ENCODE results near the gene TAS1R1. TPM values are rescaled to one million over a fixed set of nuclear protein-coding genes. Genes with fewer than 3 reads are reported as not detected.

TAS1R1 gene
- total and polyA plus RNA-seq, 9 of the 15 experiments (the other 6 are each of a cell fraction or from before 2014, with no cell fraction given) = 0.06 TPM; not detected in 8

GRCh38 chr1:6536291-6536690 lies 18.8 kb upstream of the TAS1R1 start:
- intact Hi-C loops (cut with micrococcal nuclease) (no loop called here), in situ Hi-C loops (cut with MboI) (no loop called here)

More at GRCh38 chr1:6536291-6536690, 18.8 kb upstream of the TAS1R1 start:
- Histone ChIP-seq H2AFZ (ENCODE audit: low read depth, low read length) (no peak overlapping the region), H3K9me1 (ENCODE audit: control insufficient read depth, insufficient read depth, low read length) (no peaks in the 10 kb centered on the region), H3K27ac (ENCODE audit: extremely low read depth, low read depth, low read length) (no peak overlapping the region), H3K9me3 (replicated peaks; ENCODE audit: control insufficient read depth, insufficient read depth, low read depth, low read length) (no peaks in the 10 kb centered on the region), H3K4me2 (ENCODE audit: insufficient read depth, low read length) (no peak overlapping the region), H3K36me3 (ENCODE audit: control insufficient read depth, insufficient read depth, low read length) (peaks cover 89% of the 10 kb centered on the region), H3K9ac (ENCODE audit: insufficient read depth in 1 of 2, low read depth in 2 of 2, low read length in 2 of 2) (no peak overlapping the region), H3K4me1 (replicated peaks in 1 of 2; ENCODE audit: control insufficient read depth in 2 of 2, insufficient read depth in 2 of 2, low read length in 2 of 2) (no peaks in the 10 kb centered on the region), H3K4me3 (no peak overlapping the region), H4K20me1 (replicated peaks; ENCODE audit: control insufficient read depth, insufficient read depth, low read length) (peaks cover 5% of the 10 kb centered on the region; the same call in 1 of the 2 replicates), H3K27me3 (ENCODE audit: control insufficient read depth in 2 of 2, insufficient read depth in 2 of 2, low read length in 2 of 2) (no peaks in the 10 kb centered on the region), H3K79me2 (ENCODE audit: control insufficient read depth, insufficient read depth, low read length) (peaks cover 14% of the 10 kb centered on the region; the same call in 2 of the 3 replicates)
- 80% methylated on average over 5 of the region's 5 CpGs for WGBS (ENCODE audit: insufficient coverage, low coverage, missing lambda C conversion rate)
- POLR2A ChIA-PET = interaction anchor here (0.6 to 5.5 kb wide), 7 partner anchors 11 to 145 kb away, joined by 3 to 48 read pairs (median 4); partner anchors contain the start of genes NOL9 and TAS1R1
- TF ChIP-seq CGGBP1 (CRISPR knock-in tag; IDR thresholded peaks at IDR 0.05) = no peak
- no peak for TF ChIP-seq HOXB6 (CRISPR knock-in tag; IDR thresholded peaks at IDR 0.05; ENCODE audit: borderline replicate concordance)
- TF ChIP-seq CUX1 (CRISPR knock-in tag; IDR thresholded peaks at IDR 0.05) = no peak
- no peak for TF ChIP-seq SIN3A (IDR thresholded peaks at IDR 0.05; ENCODE audit: borderline replicate concordance in 2 of 2, control insufficient read depth in 1 of 2, low read depth in 2 of 2, low read length in 2 of 2)
- TF ChIP-seq SAFB2 (IDR thresholded peaks at IDR 0.05; ENCODE audit: borderline replicate concordance, low read depth, low read length, severe bottlenecking) = no peak
- no peak for TF ChIP-seq CTBP1 (IDR thresholded peaks at IDR 0.05; ENCODE audit: borderline replicate concordance)
- no peak for TF ChIP-seq ZNF785 (CRISPR knock-in tag; IDR thresholded peaks at IDR 0.05)
- TF ChIP-seq ZNF518B (CRISPR knock-in tag; IDR thresholded peaks at IDR 0.05) = no peak
- no peak for FAIRE-seq
- CTCF ChIA-PET (ENCODE audit: low intra/inter-chr PET ratio) = no interaction called here
- BruUV-seq (replicated peaks) = no TSS peak
- no peak for ATAC-seq
- no peak for DNase-seq (ENCODE audit: extremely low read depth in 1 of 4, low spot score in 3 of 4)
